Activated T-helper 17 cell treated with anti-CD3 and anti-CD28 coated beads, Interleukin-2, amount 50 U/mL, for 72 hours (primary cell): ENCODE measurements around the gene MAST2. TPM values are rescaled to one million over a fixed set of nuclear protein-coding genes. Genes with fewer than 3 reads are reported as not detected.
A peak's percentile ranks its signal among the peaks of the same experiment; 100 is the strongest.
"Not testable (repeated sequence)": the region's sequence is repeated elsewhere in the genome, so short reads cannot be mapped to it uniquely, and the experiment has no call there.

Source experiments
- ATAC-seq: fragments of 150-1000 bp; cut with Tn5 transposase; replicated peaks from 2 replicates; pipeline ENCODE4 v1.10.0; 2021; ENCODE audit warnings: mild to moderate bottlenecking, moderate library complexity
- H3K27ac Mint-ChIP-seq: one replicate; pipeline ENCODE4 v1.8.0; 2022; ENCODE audit warnings: mixed read lengths
- H3K27me3 Mint-ChIP-seq: one replicate; pipeline ENCODE4 v1.8.0; 2022; ENCODE audit warnings: mixed read lengths
- H3K36me3 Mint-ChIP-seq: one replicate; pipeline ENCODE4 v1.8.0; 2022; ENCODE audit warnings: low read depth, mild to moderate bottlenecking, mixed read lengths
- H3K4me1 Mint-ChIP-seq: one replicate; pipeline ENCODE4 v1.8.0; 2022; ENCODE audit warnings: mixed read lengths
- H3K4me3 Mint-ChIP-seq: one replicate; pipeline ENCODE4 v1.8.0; 2022; ENCODE audit warnings: mild to moderate bottlenecking, mixed read lengths
- H3K9me3 Mint-ChIP-seq: one replicate; pipeline ENCODE4 v1.8.0; 2022; ENCODE audit warnings: mixed read lengths
- total RNA-seq, 2 donors: library from RNA; stranded (reverse); gene quantifications; one replicate each; pipeline ENCODE4 v1.2.3, GENCODE V29; 2022

Gene MAST2
- total RNA-seq, 2 donors from 2014 or later = 24.4 to 29.8 TPM

DNA sequence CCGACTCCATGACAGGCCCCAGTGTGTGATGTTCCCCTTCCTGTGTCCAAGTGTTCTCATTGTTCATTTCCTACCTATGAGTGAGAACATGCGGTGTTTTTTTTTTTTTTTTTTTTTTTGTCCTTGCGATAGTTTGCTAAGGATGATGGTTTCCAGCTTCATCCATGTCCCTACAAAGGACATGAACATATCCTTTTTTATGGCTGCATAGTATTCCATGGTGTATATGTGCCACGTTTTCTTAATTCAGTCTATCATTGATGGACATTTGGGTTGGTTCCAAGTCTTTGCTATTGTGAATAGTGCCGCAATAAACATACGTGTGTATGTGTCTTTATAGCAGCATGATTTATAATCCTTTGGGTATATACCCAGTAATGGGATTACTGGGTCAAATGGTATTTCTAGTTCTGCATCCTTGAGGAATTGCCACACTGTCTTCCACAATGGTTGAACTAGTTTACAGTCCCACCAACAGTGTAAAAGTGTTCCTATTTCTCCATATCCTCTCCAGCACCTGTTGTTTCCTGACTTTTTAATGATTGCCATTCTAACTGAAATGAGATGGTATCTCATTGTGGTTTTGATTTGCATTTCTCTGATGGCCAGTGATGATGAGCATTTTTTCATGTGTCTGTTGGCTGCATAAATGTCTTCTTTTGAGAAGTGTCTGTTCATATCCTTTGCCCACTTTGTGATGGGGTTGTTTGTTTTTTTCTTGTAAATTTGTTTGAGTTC is 54.5 kb downstream of the MAST2 start:
- H3K9me3 Mint-ChIP-seq, H3K36me3 Mint-ChIP-seq, H3K27me3 Mint-ChIP-seq, H3K4me3 Mint-ChIP-seq, ATAC-seq, H3K27ac Mint-ChIP-seq: not testable (repeated sequence)
- H3K4me1 Mint-ChIP-seq = peaks cover 12% of the 10 kb centered on the region

DNA sequence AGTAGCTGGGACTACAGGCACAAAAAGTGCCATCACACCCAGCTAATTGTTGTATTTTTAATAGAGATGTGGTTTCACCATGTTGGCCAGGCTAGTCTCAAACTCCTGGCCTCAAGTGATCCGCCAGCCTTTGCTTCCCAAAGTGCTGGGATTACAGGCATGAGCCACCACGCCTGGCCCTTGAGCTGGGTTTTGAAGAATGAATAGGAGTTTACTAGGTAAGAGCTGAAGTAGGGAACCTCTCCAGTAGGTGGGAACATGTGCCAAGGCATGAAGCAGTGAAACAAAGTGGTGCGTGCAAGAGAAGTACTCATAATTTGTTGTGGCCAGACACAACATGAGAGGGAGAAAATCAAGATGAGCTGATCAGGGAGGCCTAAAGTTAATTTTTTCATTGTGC is 55.8 kb downstream of the MAST2 start:
- Mint-ChIP-seq H3K4me3 (no peak overlapping the region), H3K36me3 (no peaks in the 10 kb centered on the region), H3K27me3 (no peaks in the 10 kb centered on the region), H3K4me1 (peaks cover 19% of the 10 kb centered on the region), H3K9me3 (no peaks in the 10 kb centered on the region), H3K27ac (no peak overlapping the region)
- ATAC-seq = no peak

- H3K4me3 Mint-ChIP-seq = peak overlapping the region; percentile 47
- H3K36me3 Mint-ChIP-seq = no peaks in the 10 kb centered on the region
- ATAC-seq = peak; percentile 97
- H3K27me3 Mint-ChIP-seq = no peaks in the 10 kb centered on the region
- H3K27ac Mint-ChIP-seq = peak overlapping the region; percentile 89
- no peaks in the 10 kb centered on the region for H3K9me3 Mint-ChIP-seq
- peaks cover 27% of the 10 kb centered on the region for H3K4me1 Mint-ChIP-seq
These were observed 58.6 kb downstream of the MAST2 start for GRCh38 chr1:45862008-45862407.

GRCh38 chr1:45863218-45863617 is 59.8 kb downstream of the MAST2 start:
- H3K27me3 Mint-ChIP-seq = no peaks in the 10 kb centered on the region
- H3K27ac Mint-ChIP-seq = peak overlapping the region; percentile 54
- H3K36me3 Mint-ChIP-seq = no peaks in the 10 kb centered on the region
- peaks cover 35% of the 10 kb centered on the region for H3K4me1 Mint-ChIP-seq
- no peaks in the 10 kb centered on the region for H3K9me3 Mint-ChIP-seq
- ATAC-seq = peak; percentile 20
- peak overlapping the region; percentile 47 for H3K4me3 Mint-ChIP-seq

GRCh38 chr1:45864167-45865106 is 61.0 kb downstream of the MAST2 start:
- ATAC-seq = no peak
- Mint-ChIP-seq H3K27me3 (no peaks in the 10 kb centered on the region), H3K36me3 (no peaks in the 10 kb centered on the region), H3K4me3 (peak overlapping the region; percentile 69), H3K27ac (peak overlapping the region; percentile 47), H3K4me1 (peaks cover 35% of the 10 kb centered on the region), H3K9me3 (no peaks in the 10 kb centered on the region)

DNA sequence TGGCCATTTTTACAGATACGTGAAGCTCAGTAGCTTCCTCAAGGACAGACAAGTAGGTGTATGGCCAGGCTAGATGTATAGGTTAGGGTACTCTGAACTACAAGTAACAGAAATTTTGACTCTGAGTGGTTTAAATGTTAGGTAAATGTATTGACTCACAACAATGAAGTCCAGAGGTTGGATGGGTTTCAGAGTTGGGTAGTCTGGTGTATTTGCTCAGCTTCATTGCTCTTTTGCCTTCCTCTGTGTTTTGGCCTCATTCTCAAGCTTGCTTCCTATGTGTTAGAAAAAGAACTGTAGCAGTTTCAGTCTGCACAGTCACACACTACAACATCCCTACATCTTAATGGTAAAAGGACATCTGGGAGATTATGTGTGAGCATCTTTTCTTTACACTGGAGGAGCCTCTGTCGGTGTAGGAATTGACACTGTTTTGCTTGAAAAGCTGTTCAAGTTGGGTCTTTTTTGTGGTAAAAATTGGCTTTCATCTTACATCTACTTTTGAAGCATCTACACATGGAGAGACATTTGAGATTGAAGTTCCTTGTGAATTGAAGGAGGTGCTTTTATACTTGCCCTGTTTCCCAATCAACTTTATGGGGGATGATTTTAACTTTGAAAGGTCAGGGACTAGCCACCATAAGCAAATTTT is 64.4 kb downstream of the MAST2 start:
- Mint-ChIP-seq H3K4me3 (no peak overlapping the region), H3K36me3 (no peaks in the 10 kb centered on the region), H3K4me1 (peaks cover 24% of the 10 kb centered on the region), H3K27me3 (no peaks in the 10 kb centered on the region), H3K9me3 (no peaks in the 10 kb centered on the region), H3K27ac (no peak overlapping the region)
- ATAC-seq = no peak

DNA sequence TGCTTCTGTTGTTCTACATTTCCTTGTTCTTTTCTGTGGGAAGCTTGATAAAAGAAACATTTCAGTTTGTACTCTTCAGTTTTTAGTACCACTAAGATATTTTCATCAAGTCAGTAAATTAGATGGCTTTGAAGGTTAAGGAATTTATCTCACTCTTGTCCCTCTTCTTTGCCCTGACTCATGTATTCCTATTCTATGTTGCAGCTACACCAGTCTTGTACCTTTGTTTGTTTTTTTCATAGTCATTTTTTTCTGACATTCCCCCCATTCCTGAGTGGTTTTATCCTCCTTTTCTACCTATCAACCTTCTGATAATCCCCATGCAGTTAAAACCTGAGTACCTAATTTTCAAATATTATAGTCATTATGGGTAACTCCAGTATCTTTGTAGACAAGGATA is 65.4 kb downstream of the MAST2 start:
- Mint-ChIP-seq H3K9me3 (no peaks in the 10 kb centered on the region), H3K4me1 (peaks cover 19% of the 10 kb centered on the region), H3K4me3 (no peak overlapping the region), H3K27ac (no peak overlapping the region), H3K36me3 (no peaks in the 10 kb centered on the region), H3K27me3 (no peaks in the 10 kb centered on the region)
- ATAC-seq = no peak

- Mint-ChIP-seq H3K36me3 (no peaks in the 10 kb centered on the region), H3K27ac (no peak overlapping the region), H3K9me3 (no peaks in the 10 kb centered on the region), H3K27me3 (no peaks in the 10 kb centered on the region), H3K4me1 (peaks cover 8% of the 10 kb centered on the region), H3K4me3 (no peak overlapping the region)
- ATAC-seq = no peak
These were observed 67.1 kb downstream of the MAST2 start for GRCh38 chr1:45870500-45870899.

GRCh38 chr1:45872173-45872801 is 68.9 kb downstream of the MAST2 start:
- H3K4me3 Mint-ChIP-seq, ATAC-seq, H3K27ac Mint-ChIP-seq, H3K4me1 Mint-ChIP-seq, H3K36me3 Mint-ChIP-seq, H3K9me3 Mint-ChIP-seq, H3K27me3 Mint-ChIP-seq: not testable (repeated sequence)

DNA sequence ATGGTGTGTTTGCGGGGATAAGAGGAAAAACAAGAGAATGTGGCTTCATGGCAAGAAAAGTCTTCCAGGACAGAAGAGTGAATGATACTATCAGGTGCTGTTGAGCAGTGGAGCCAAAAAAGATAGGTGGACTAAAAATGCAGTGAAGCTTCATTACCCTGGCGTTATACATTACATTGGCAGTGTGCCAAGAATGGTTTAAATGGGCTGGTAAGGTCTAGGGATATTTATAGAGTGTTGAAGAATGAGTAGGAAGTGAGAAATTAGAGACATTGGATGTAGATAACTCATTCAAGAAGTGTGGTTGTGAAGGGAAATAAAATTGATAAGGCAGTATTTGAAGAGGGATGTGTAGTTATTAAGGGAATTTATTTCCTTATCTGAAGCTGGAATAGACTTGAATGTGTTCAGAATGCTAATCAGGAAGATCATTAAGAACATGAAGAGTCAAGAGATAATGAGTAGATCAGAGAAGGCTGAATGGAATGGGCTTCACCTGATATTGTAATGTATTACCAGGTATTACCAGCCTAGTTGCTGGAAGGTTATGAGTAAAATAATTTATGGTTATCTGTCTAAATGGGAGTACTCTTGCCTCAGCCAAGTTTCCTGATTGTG is 72.7 kb downstream of the MAST2 start:
- H3K27ac Mint-ChIP-seq = no peak overlapping the region

DNA sequence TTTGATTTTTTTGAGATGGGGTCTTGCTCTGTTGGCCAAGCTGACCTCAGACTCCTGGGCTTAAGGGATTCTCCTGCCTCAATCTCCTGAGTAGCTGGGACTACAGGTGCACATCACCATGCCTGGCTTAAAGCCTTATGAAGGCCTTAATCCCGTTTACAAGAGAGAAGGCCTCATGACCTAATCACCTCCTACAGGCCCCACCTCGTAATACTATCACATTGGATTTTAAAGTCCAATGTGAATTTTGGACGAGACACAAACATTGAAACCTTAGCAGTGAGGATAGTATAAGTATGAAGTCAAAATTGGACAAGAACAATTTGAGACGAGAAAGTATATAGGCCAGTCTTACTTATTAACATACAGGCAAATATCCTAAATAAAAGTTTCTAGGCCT is 73.9 kb downstream of the MAST2 start:
- Mint-ChIP-seq H3K9me3 (no peaks in the 10 kb centered on the region), H3K4me3 (no peak overlapping the region), H3K27me3 (no peaks in the 10 kb centered on the region), H3K27ac (no peak overlapping the region), H3K36me3 (no peaks in the 10 kb centered on the region), H3K4me1 (no peaks in the 10 kb centered on the region)
- no peak for ATAC-seq

More for the DNA sequence above, 72.7 kb downstream of the MAST2 start:
- H3K4me1 Mint-ChIP-seq = no peaks in the 10 kb centered on the region
- ATAC-seq = no peak
- H3K9me3 Mint-ChIP-seq = no peaks in the 10 kb centered on the region
- H3K4me3 Mint-ChIP-seq = no peak overlapping the region
- no peaks in the 10 kb centered on the region for H3K36me3 Mint-ChIP-seq
- no peaks in the 10 kb centered on the region for H3K27me3 Mint-ChIP-seq

GRCh38 chr1:45879885-45880598 is 76.6 kb downstream of the MAST2 start:
- H3K4me1 Mint-ChIP-seq = no peaks in the 10 kb centered on the region
- no peak for ATAC-seq
- no peaks in the 10 kb centered on the region for H3K27me3 Mint-ChIP-seq
- no peaks in the 10 kb centered on the region for H3K9me3 Mint-ChIP-seq
- H3K27ac Mint-ChIP-seq = no peak overlapping the region
- no peak overlapping the region for H3K4me3 Mint-ChIP-seq
- no peaks in the 10 kb centered on the region for H3K36me3 Mint-ChIP-seq

DNA sequence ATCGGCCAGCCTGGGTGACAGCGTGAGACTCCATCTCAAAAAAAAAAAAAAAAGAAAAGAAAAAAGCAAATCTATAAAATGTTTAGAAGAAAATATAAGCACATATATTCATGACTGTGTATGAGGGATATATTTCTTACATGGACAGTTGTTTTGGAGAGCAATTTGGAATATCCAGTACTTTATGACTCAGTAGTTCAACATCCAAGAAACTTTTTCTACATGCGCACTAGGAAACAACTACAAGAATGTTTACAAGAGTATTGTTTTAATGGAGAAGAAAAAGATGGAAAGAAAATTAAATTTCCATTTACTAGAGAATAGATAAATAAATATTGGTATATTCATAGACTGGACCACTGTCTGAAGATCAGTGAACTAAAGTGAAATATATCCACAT is 77.5 kb downstream of the MAST2 start:
- no peak for ATAC-seq
- no peaks in the 10 kb centered on the region for H3K4me1 Mint-ChIP-seq
- no peaks in the 10 kb centered on the region for H3K9me3 Mint-ChIP-seq
- H3K27me3 Mint-ChIP-seq = no peaks in the 10 kb centered on the region
- H3K27ac Mint-ChIP-seq = no peak overlapping the region
- H3K36me3 Mint-ChIP-seq = no peaks in the 10 kb centered on the region
- H3K4me3 Mint-ChIP-seq = no peak overlapping the region
